ENCODE measurements around the gene KDM5B. TPM values are rescaled to one million over a fixed set of nuclear protein-coding genes. Genes with fewer than 3 reads are reported as not detected.

KDM5B gene
- total and polyA plus RNA-seq, 8 donors: 7.3 to 47.0 (median 22.9) TPM

DNA sequence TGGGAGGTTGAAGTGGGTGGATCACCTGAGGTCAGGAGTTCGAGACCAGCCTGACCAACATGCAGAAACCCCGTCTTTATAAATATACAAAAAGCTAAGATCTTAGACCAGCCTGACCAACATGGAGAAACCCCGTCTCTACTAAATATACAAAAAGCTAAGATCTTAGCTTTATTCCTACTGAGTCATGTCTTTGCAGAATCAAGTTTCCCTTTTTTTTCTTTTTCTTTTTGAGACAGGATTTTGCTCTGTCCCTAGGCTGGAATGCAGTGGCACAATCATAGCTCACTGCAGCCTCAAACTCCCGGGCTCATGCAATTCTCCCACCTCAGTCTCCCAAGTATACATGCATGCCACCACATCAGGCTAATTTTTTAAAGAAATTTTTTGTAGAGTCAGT is 21.4 kb downstream of the KDM5B start:
- H3K4me1 ChIP-seq: peaks cover 0 to 16% (median 10%) of the 10 kb centered on the region in 3 donors
- H3K36me3 ChIP-seq: no peaks in the 10 kb centered on the region
- ATAC-seq (no peak), FAIRE-seq (no peak), DNase-seq (no peak)
- no peaks in the 10 kb centered on the region for H3K9me3 ChIP-seq
- TF ChIP-seq, protein P1, sequence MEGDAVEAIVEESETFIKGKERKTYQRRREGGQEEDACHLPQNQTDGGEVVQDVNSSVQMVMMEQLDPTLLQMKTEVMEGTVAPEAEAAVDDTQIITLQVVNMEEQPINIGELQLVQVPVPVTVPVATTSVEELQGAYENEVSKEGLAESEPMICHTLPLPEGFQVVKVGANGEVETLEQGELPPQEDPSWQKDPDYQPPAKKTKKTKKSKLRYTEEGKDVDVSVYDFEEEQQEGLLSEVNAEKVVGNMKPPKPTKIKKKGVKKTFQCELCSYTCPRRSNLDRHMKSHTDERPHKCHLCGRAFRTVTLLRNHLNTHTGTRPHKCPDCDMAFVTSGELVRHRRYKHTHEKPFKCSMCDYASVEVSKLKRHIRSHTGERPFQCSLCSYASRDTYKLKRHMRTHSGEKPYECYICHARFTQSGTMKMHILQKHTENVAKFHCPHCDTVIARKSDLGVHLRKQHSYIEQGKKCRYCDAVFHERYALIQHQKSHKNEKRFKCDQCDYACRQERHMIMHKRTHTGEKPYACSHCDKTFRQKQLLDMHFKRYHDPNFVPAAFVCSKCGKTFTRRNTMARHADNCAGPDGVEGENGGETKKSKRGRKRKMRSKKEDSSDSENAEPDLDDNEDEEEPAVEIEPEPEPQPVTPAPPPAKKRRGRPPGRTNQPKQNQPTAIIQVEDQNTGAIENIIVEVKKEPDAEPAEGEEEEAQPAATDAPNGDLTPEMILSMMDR (IDR thresholded peaks at IDR 0.05): no peak
- H3K27ac ChIP-seq: no peak overlapping the region
- intact Hi-C loops (cut with DNase I): no loop called here
- WGBS, 2 donors: 84 to 86% methylated on average over 4 of the region's 4 CpGs
- H3K27me3 ChIP-seq: no peaks in the 10 kb centered on the region
- H3K4me3 ChIP-seq: no peak overlapping the region

DNA sequence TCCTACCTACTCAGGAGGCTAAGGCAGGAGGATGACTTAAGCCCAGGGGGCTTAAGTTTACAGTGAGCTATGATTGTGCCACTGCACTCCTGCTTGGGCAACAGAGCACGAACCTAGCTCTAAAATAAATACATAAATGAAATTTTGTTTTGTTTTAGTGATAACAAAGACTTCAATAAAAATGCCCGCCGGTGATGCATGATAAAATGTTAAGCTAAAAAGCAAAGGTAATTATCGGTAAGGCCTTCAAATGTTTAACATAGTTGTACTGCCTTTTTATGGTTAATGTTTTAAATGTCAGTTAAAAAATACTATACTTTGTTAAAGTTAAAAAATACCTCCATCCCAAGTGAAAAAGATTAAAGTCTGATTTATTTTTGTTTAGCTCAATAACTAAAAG is 27.0 kb downstream of the KDM5B start:
- H3K9me3 ChIP-seq: no peaks in the 10 kb centered on the region
- H3K27ac ChIP-seq: no peak overlapping the region
- H3K27me3 ChIP-seq: no peaks in the 10 kb centered on the region
- H3K36me3 ChIP-seq: peaks cover 0 to 4% (median 0%) of the 10 kb centered on the region in 3 donors
- no peak overlapping the region for H3K4me3 ChIP-seq
- no peak for ATAC-seq
- DNase-seq: no peak
- no peak for FAIRE-seq
- WGBS, 2 donors: 10 to 11% methylated on average over 4 of the region's 4 CpGs
- intact Hi-C loops (cut with DNase I): no loop called here
- TF ChIP-seq, protein P1 (IDR thresholded peaks at IDR 0.05): no peak
- peaks cover 0 to 11% (median 0%) of the 10 kb centered on the region in 3 donors for H3K4me1 ChIP-seq

DNA sequence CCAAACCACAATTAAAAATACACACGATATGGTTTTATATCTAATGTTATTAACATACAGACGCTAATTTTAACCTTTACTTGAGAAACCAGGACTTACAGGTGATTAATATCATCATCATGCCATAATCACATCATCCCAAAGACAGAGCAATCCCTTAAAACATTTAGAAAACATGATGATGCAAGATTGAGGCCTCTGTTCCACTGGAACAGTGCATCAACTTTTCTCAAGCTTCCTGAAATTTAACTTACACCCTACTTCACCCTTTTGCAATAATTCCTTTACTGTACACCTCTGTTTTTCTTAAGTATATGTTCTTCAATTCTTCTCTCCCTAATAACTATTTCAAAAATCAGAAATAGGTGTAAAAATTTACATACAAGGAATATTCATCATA is 38.1 kb downstream of the KDM5B start:
- FAIRE-seq (no peak), DNase-seq (no peak), ATAC-seq (no peak)
- intact Hi-C loops (cut with DNase I): no loop called here
- no peaks in the 10 kb centered on the region for H3K27me3 ChIP-seq
- H3K9me3 ChIP-seq: no peaks in the 10 kb centered on the region
- TF ChIP-seq, protein P1 (IDR thresholded peaks at IDR 0.05): no peak
- no peak overlapping the region for H3K27ac ChIP-seq
- peaks cover 3 to 56% (median 18%) of the 10 kb centered on the region in 3 donors for H3K36me3 ChIP-seq
- WGBS, 2 donors: 85 to 97% methylated on average over 2 of the region's 2 CpGs
- H3K4me3 ChIP-seq: no peak overlapping the region
- no peaks in the 10 kb centered on the region for H3K4me1 ChIP-seq

- no peaks in the 10 kb centered on the region for H3K9me3 ChIP-seq
- TF ChIP-seq, protein P1 (IDR thresholded peaks at IDR 0.05): no peak
- H3K36me3 ChIP-seq: peaks cover 3 to 25% (median 3%) of the 10 kb centered on the region in 3 donors
- H3K27me3 ChIP-seq: no peaks in the 10 kb centered on the region
- FAIRE-seq (no peak), DNase-seq (no peak), ATAC-seq (no peak)
- H3K4me3 ChIP-seq: no peak overlapping the region
- no peaks in the 10 kb centered on the region for H3K4me1 ChIP-seq
- 93 to 94% methylated on average over 1 of the region's 1 CpG for WGBS, 2 donors
- H3K27ac ChIP-seq: no peak overlapping the region
- intact Hi-C loops (cut with DNase I): no loop called here
Observed at GRCh38 chr1:202765721-202766120, 42.5 kb downstream of the KDM5B start.

DNA sequence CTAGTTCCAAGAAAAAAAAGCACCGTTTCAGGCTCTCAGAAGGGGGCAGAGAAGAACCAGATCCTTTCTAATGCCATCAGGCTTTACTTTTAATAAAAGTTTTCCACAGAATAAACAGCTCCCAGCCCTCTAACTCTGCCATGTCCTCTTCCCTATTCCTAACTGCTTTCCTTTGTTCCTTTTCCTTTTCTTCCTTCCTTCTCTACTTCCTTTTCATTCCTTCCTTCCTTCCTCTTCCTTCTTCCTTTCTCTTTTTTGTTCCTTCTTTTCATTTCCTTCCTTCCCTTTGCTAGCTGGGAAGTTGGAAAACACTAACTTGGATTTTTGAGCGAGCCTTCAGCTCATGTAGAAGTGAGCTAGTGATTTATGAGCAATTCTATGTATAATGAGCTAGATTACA is 46.2 kb downstream of the KDM5B start:
- Histone ChIP-seq H3K27me3 (no peaks in the 10 kb centered on the region), H3K36me3 (peaks cover 3 to 50% (median 3%) of the 10 kb centered on the region in 3 donors), H3K9me3 (no peaks in the 10 kb centered on the region), H3K27ac (no peak overlapping the region), H3K4me3 (no peak overlapping the region), H3K4me1 (no peaks in the 10 kb centered on the region)
- TF ChIP-seq, protein P1 (IDR thresholded peaks at IDR 0.05): no peak
- no peak for DNase-seq
- no peak for FAIRE-seq
- 56 to 60% methylated on average over 2 of the region's 2 CpGs for WGBS, 2 donors
- intact Hi-C loops (cut with DNase I): no loop called here
- ATAC-seq: no peak

Data from pancreas (tissue), 10 donors.